Spleen (tissue), 7 donors: ENCODE measurements around the gene DNM3.

Experiments
- CTCF ChIP-seq, 11 experiments: fragments of 200-600 bp in 7 of 11; fragments of 450-650 bp in 4 of 11; sonication (generic) in 4 of 11; IDR thresholded peaks in 8 of 11; conservative IDR thresholded peaks in 3 of 11; 1 replicate in 7 of 11; 2 replicates in 4 of 11; pipeline versions ENCODE4 v1.4.0 to v1.8.0; 2016 to 2021; ENCODE audit warnings: antibody characterized with exemption in 11 of 11, inconsistent platforms in 4 of 11, mild to moderate bottlenecking in 1 of 11
- POLR2A ChIP-seq, 3 donors: fragments of 450-650 bp; IDR thresholded peaks; one replicate each; pipeline ENCODE4 v1.5.1; 2017; ENCODE audit warnings: antibody characterized with exemption in 3 of 3, mild to moderate bottlenecking in 1 of 3
- POLR2AphosphoS5 ChIP-seq, 3 donors: sonication (generic); formaldehyde crosslinking; IDR thresholded peaks; one replicate each; pipeline ENCODE4 v1.5.1; 2017; ENCODE audit warnings: antibody characterized with exemption in 3 of 3
- donor health status: DM: no; HTN: no; CAD: no; lungs with moderate emphysema.
- donor health status: DM: no; HTN: no; CAD: no.
- donor health status: DM: no; HTN: no; CAD: no.

- no peak for TF ChIP-seq CTCF (IDR thresholded peaks at IDR 0.05 in 8 of 11, conservative IDR thresholded peaks at IDR 0.05 in 3 of 11)
- TF ChIP-seq POLR2A (IDR thresholded peaks at IDR 0.05), result no peak
- TF ChIP-seq POLR2AphosphoS5 (IDR thresholded peaks at IDR 0.05), result no peak
Observed at GRCh38 chr1:172384656-172385055, 543.4 kb downstream of the DNM3 start.
